ENCODE data around the gene TEC.

TEC gene

GRCh38 chr4:48215977-48216376 lies 53.7 kb downstream of the TEC start:
- no peak for TF ChIP-seq CTCF (IDR thresholded peaks at IDR 0.05; ENCODE audit: poor library complexity, severe bottlenecking)
- ATAC-seq (ENCODE audit: low read depth), result no peak

GRCh38 chr4:48212165-48212564 lies 57.5 kb downstream of the TEC start:
- H3K27me3 ChIP-seq (ENCODE audit: insufficient read depth, poor library complexity, severe bottlenecking), result no peaks in the 10 kb centered on the region
- no peaks in the 10 kb centered on the region for H3K36me3 ChIP-seq (ENCODE audit: low read depth)
- no peak overlapping the region for H3K27ac ChIP-seq (ENCODE audit: poor library complexity, severe bottlenecking)
- no peak for ATAC-seq (ENCODE audit: low read depth)
- H3K4me1 ChIP-seq (ENCODE audit: insufficient read depth, poor library complexity, severe bottlenecking), result no peaks in the 10 kb centered on the region
- peaks cover 3% of the 10 kb centered on the region for H3K9me3 ChIP-seq (ENCODE audit: severe bottlenecking)
- DNase-seq (ENCODE audit: low spot score), result no peak
- TF ChIP-seq CTCF (IDR thresholded peaks at IDR 0.05; ENCODE audit: poor library complexity, severe bottlenecking), result no peak
- no peak overlapping the region for H3K4me3 ChIP-seq (ENCODE audit: severe bottlenecking)

More at GRCh38 chr4:48215977-48216376, 53.7 kb downstream of the TEC start:
- Histone ChIP-seq H3K27ac (ENCODE audit: poor library complexity, severe bottlenecking) (no peak overlapping the region), H3K4me1 (ENCODE audit: insufficient read depth, poor library complexity, severe bottlenecking) (no peaks in the 10 kb centered on the region), H3K27me3 (ENCODE audit: insufficient read depth, poor library complexity, severe bottlenecking) (no peaks in the 10 kb centered on the region), H3K4me3 (ENCODE audit: severe bottlenecking) (no peak overlapping the region), H3K36me3 (ENCODE audit: low read depth) (no peaks in the 10 kb centered on the region), H3K9me3 (ENCODE audit: severe bottlenecking) (peaks cover 2% of the 10 kb centered on the region)
- no peak for DNase-seq (ENCODE audit: low spot score)

- no peaks in the 10 kb centered on the region for H3K4me1 ChIP-seq (ENCODE audit: insufficient read depth, poor library complexity, severe bottlenecking)
- H3K36me3 ChIP-seq (ENCODE audit: low read depth), result no peaks in the 10 kb centered on the region
- H3K9me3 ChIP-seq (ENCODE audit: severe bottlenecking), result peaks cover 3% of the 10 kb centered on the region
- no peaks in the 10 kb centered on the region for H3K27me3 ChIP-seq (ENCODE audit: insufficient read depth, poor library complexity, severe bottlenecking)
- TF ChIP-seq CTCF (IDR thresholded peaks at IDR 0.05; ENCODE audit: poor library complexity, severe bottlenecking), result no peak
- ATAC-seq (ENCODE audit: low read depth), result no peak
- no peak overlapping the region for H3K27ac ChIP-seq (ENCODE audit: poor library complexity, severe bottlenecking)
- H3K4me3 ChIP-seq (ENCODE audit: severe bottlenecking), result no peak overlapping the region
- DNase-seq (ENCODE audit: low spot score), result no peak
Observed at GRCh38 chr4:48210966-48211328, 58.7 kb downstream of the TEC start.

GRCh38 chr4:48205626-48206025 lies 64.0 kb downstream of the TEC start:
- no peak for ATAC-seq (ENCODE audit: low read depth)

GRCh38 chr4:48205107-48205506 lies 64.5 kb downstream of the TEC start:
- H3K36me3 ChIP-seq (ENCODE audit: low read depth), result no peaks in the 10 kb centered on the region
- H3K27me3 ChIP-seq (ENCODE audit: insufficient read depth, poor library complexity, severe bottlenecking), result no peaks in the 10 kb centered on the region
- no peaks in the 10 kb centered on the region for H3K4me1 ChIP-seq (ENCODE audit: insufficient read depth, poor library complexity, severe bottlenecking)
- DNase-seq (ENCODE audit: low spot score), result no peak
- H3K4me3 ChIP-seq (ENCODE audit: severe bottlenecking), result no peak overlapping the region
- no peak for TF ChIP-seq CTCF (IDR thresholded peaks at IDR 0.05; ENCODE audit: poor library complexity, severe bottlenecking)
- no peak for ATAC-seq (ENCODE audit: low read depth)
- no peaks in the 10 kb centered on the region for H3K9me3 ChIP-seq (ENCODE audit: severe bottlenecking)
- H3K27ac ChIP-seq (ENCODE audit: poor library complexity, severe bottlenecking), result no peak overlapping the region

More at GRCh38 chr4:48205626-48206025, 64.0 kb downstream of the TEC start:
- Histone ChIP-seq H3K4me3 (ENCODE audit: severe bottlenecking) (no peak overlapping the region), H3K9me3 (ENCODE audit: severe bottlenecking) (no peaks in the 10 kb centered on the region), H3K27ac (ENCODE audit: poor library complexity, severe bottlenecking) (no peak overlapping the region), H3K27me3 (ENCODE audit: insufficient read depth, poor library complexity, severe bottlenecking) (no peaks in the 10 kb centered on the region), H3K36me3 (ENCODE audit: low read depth) (no peaks in the 10 kb centered on the region), H3K4me1 (ENCODE audit: insufficient read depth, poor library complexity, severe bottlenecking) (no peaks in the 10 kb centered on the region)
- no peak for DNase-seq (ENCODE audit: low spot score)
- TF ChIP-seq CTCF (IDR thresholded peaks at IDR 0.05; ENCODE audit: poor library complexity, severe bottlenecking), result no peak
